ENCODE measurements around the gene ERCC6L.

The ERCC6L gene

DNA sequence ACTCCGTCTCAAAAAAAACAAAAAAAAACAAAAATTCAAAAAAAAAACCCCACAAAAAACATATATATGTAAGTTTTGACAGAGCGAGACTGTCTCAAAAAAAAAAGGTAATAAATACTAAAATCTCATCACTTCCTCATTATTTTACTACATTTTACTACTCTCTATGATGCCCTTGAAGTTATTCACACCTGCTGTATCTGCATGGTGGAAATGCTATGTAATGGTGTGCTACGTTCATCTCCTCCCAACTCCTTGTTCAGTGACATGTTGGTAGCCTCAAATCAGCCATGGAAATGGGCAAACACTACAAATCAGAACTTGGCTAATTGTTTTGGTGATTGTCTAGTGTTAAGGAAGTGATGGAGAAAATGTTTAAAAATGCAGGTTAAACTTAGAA lies 26.4 kb upstream of the ERCC6L start:
- Mint-ChIP-seq H3K27me3 (no peaks in the 10 kb centered on the region), H3K9me3 (no peaks in the 10 kb centered on the region), H3K36me3 (ENCODE audit: low read depth) (peaks cover 45% of the 10 kb centered on the region), H3K27ac (no peak overlapping the region), H3K4me3 (no peak overlapping the region), H3K4me1 (ENCODE audit: low read depth) (peaks cover 18% of the 10 kb centered on the region)
- DNase-seq = no peak

DNA sequence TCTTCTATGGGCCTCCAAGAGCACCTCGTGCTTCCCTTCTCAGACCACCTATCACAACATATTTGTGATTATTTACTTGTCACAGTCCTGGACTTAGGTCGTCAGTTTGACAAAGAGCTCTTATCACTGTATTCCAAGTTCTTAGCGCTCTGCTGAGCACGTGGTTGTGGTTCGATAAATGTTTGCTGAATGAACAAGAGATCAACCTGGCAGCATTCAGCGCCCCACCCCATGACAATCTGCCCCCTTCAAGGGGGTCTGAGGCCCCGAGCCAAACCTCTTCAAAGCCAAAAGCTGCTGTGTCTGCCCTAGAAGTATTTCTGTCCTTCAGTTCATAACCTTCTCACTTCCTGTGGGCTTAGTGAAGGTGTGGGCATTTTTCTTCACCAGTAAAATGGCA lies 23.2 kb upstream of the ERCC6L start:
- Mint-ChIP-seq H3K27me3 (no peaks in the 10 kb centered on the region), H3K9me3 (no peaks in the 10 kb centered on the region), H3K36me3 (ENCODE audit: low read depth) (peaks cover 13% of the 10 kb centered on the region), H3K4me1 (ENCODE audit: low read depth) (no peaks in the 10 kb centered on the region), H3K4me3 (no peak overlapping the region), H3K27ac (no peak overlapping the region)
- DNase-seq = no peak

DNA sequence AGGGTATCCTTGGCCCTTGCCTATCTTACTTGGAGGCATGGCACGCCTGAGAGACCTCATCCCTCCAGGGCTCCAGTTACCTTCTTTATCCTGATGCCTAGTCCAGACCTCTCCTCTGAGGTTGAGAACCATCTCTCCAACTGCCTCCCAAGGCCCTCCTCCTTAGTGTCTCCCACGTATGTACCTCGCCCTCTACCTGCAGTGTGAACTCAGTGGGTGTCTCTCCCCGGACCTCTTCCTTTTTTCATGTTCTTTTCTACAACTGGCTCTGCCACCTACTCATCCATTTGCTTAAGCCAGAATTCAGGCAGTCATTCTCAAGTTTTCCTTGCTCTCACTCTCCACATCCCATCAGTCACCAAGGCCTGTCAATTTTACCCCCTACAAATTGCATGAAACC lies 21.6 kb upstream of the ERCC6L start:
- Mint-ChIP-seq H3K4me3 (no peak overlapping the region), H3K27me3 (peaks cover 5% of the 10 kb centered on the region), H3K36me3 (ENCODE audit: low read depth) (peaks cover 7% of the 10 kb centered on the region), H3K4me1 (ENCODE audit: low read depth) (peaks cover 1% of the 10 kb centered on the region), H3K27ac (no peak overlapping the region), H3K9me3 (no peaks in the 10 kb centered on the region)
- no peak for DNase-seq

GRCh38 chrX:72258174-72258573 lies 19.3 kb upstream of the ERCC6L start:
- H3K4me3 Mint-ChIP-seq = no peak overlapping the region
- peaks cover 6% of the 10 kb centered on the region for H3K4me1 Mint-ChIP-seq (ENCODE audit: low read depth)
- H3K9me3 Mint-ChIP-seq = no peaks in the 10 kb centered on the region

DNA sequence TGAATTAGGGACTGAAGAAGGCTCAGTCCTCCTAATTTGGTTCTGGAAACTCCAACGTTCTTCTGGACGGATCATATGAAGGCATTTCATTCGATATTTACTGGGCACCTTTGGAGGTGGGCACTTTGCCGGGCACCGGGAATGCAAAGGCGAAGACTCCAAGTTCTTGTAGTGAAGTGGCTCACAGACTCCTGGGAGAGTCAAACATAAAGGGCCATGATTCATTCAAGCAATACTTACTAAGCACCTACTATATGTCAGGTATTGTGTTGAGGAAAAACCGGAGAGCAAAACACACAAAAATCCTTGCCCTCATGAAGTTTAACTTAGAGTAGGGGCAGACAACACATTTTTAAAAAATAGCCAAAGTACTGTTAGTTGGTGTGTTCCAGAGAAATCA lies 17.0 kb upstream of the ERCC6L start:
- no peak overlapping the region for H3K4me3 Mint-ChIP-seq
- H3K27ac Mint-ChIP-seq = no peak overlapping the region
- H3K27me3 Mint-ChIP-seq = peaks cover 28% of the 10 kb centered on the region
- DNase-seq = no peak
- no peaks in the 10 kb centered on the region for H3K9me3 Mint-ChIP-seq
- H3K36me3 Mint-ChIP-seq (ENCODE audit: low read depth) = no peaks in the 10 kb centered on the region
- peaks cover 6% of the 10 kb centered on the region for H3K4me1 Mint-ChIP-seq (ENCODE audit: low read depth)

More at GRCh38 chrX:72258174-72258573, 19.3 kb upstream of the ERCC6L start:
- Mint-ChIP-seq H3K36me3 (ENCODE audit: low read depth) (peaks cover 4% of the 10 kb centered on the region), H3K27me3 (peaks cover 18% of the 10 kb centered on the region), H3K27ac (no peak overlapping the region)
- DNase-seq = no peak

- no peak overlapping the region for H3K27ac Mint-ChIP-seq
- DNase-seq = no peak
- no peak overlapping the region for H3K4me3 Mint-ChIP-seq
Observed at GRCh38 chrX:72255445-72255844, 16.6 kb upstream of the ERCC6L start.

DNA sequence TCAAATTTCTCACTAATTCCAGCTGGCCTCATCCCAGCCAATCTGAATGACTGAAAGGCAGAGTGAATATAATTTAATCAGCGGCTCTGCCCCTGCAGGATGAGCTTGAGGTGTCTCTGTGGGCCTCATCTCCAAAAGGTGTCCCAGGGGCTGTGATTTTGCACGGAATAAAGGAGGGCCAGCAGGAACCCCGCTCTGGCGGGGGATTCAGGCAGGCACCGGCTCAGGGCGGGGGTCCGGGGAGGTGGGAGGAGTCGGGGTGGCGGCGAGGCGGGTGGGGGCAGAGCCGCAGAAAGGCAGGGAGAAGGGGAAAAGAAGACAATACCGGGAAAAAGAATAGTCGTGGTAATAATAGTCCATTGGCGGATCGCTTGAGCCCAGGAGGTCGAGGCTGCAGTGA lies 16.0 kb upstream of the ERCC6L start:
- no peak overlapping the region for H3K27ac Mint-ChIP-seq

More at GRCh38 chrX:72255445-72255844, 16.6 kb upstream of the ERCC6L start:
- H3K36me3 Mint-ChIP-seq (ENCODE audit: low read depth) = no peaks in the 10 kb centered on the region
- H3K4me1 Mint-ChIP-seq (ENCODE audit: low read depth) = peaks cover 6% of the 10 kb centered on the region
- H3K9me3 Mint-ChIP-seq = no peaks in the 10 kb centered on the region
- H3K27me3 Mint-ChIP-seq = peaks cover 28% of the 10 kb centered on the region

DNA sequence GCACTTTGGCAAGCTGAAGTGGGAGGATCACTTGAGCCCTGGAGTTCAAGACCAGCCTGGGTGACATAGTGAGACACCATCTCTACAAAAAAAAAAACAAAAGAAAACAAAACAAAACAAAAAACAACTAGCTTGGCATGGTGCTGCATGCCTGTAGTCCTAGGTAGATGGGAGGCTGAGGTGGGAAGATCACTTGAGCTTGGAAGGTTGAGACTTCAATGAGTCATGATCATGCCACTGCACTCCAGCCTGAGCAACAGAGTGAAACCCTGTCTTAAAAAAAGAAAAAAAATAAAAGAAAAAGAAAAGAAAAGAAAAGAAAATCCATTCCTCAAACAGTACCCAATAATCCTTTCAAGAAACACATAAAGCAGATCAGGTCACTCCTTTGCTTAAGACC lies 14.9 kb upstream of the ERCC6L start:
- H3K27ac Mint-ChIP-seq = no peak overlapping the region
- H3K27me3 Mint-ChIP-seq = peaks cover 28% of the 10 kb centered on the region
- no peak overlapping the region for H3K4me3 Mint-ChIP-seq
- peaks cover 6% of the 10 kb centered on the region for H3K4me1 Mint-ChIP-seq (ENCODE audit: low read depth)
- no peak for DNase-seq
- H3K36me3 Mint-ChIP-seq (ENCODE audit: low read depth) = no peaks in the 10 kb centered on the region
- H3K9me3 Mint-ChIP-seq = no peaks in the 10 kb centered on the region

More for the DNA sequence above, 16.0 kb upstream of the ERCC6L start:
- DNase-seq = no peak
- Mint-ChIP-seq H3K27me3 (peaks cover 28% of the 10 kb centered on the region), H3K4me1 (ENCODE audit: low read depth) (peaks cover 6% of the 10 kb centered on the region), H3K9me3 (no peaks in the 10 kb centered on the region), H3K36me3 (ENCODE audit: low read depth) (no peaks in the 10 kb centered on the region), H3K4me3 (no peak overlapping the region)

GRCh38 chrX:72247206-72247942 lies 8.5 kb upstream of the ERCC6L start:
- peaks cover 6% of the 10 kb centered on the region for H3K4me1 Mint-ChIP-seq (ENCODE audit: low read depth)
- no peak overlapping the region for H3K4me3 Mint-ChIP-seq
- no peak overlapping the region for H3K27ac Mint-ChIP-seq
- no peak for DNase-seq
- H3K36me3 Mint-ChIP-seq (ENCODE audit: low read depth) = no peaks in the 10 kb centered on the region
- H3K27me3 Mint-ChIP-seq = peaks cover 4% of the 10 kb centered on the region
- H3K9me3 Mint-ChIP-seq = no peaks in the 10 kb centered on the region

DNA sequence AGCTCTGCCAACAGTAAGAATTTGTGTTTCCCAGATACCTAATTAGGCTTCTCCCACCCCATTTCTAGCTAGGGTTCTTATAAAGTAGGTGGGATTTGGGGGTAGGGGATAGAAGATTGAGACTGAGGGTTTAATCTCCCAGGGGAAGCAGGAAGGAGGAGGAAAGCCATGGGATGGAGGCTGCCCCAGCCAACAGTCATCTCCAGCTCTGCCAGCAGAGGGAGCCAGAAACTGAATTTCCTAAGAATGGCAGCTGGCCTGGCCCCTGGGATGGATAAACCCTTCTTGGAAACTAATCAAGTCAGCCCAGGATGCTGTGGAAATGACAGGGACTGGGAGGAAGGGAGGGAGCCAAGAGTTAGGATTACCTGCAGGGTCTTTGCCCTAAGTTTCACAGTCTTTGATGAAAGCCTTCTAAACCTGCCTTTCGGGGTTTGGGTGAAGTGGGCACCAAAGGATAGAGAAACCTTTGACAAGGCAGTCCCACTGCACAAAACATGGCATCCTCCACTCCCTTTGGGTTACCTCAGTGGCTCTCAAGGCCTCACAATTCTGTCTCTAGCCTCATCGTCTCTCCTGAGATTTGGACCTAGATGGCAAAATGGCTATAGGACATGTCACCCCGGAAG lies 6.7 kb upstream of the ERCC6L start:
- Mint-ChIP-seq H3K27ac (no peak overlapping the region), H3K4me1 (ENCODE audit: low read depth) (peaks cover 6% of the 10 kb centered on the region), H3K4me3 (no peak overlapping the region), H3K36me3 (ENCODE audit: low read depth) (no peaks in the 10 kb centered on the region), H3K9me3 (no peaks in the 10 kb centered on the region), H3K27me3 (no peaks in the 10 kb centered on the region)
- DNase-seq = peak; percentile 63

- Mint-ChIP-seq H3K36me3 (ENCODE audit: low read depth) (peaks cover 1% of the 10 kb centered on the region), H3K4me1 (ENCODE audit: low read depth) (peaks cover 10% of the 10 kb centered on the region), H3K27me3 (peaks cover 3% of the 10 kb centered on the region), H3K27ac (no peak overlapping the region), H3K9me3 (no peaks in the 10 kb centered on the region), H3K4me3 (no peak overlapping the region)
- DNase-seq = no peak
Observed at GRCh38 chrX:72243472-72243871, 4.6 kb upstream of the ERCC6L start.

GRCh38 chrX:72240976-72241375 lies 2.1 kb upstream of the ERCC6L start:
- peaks cover 11% of the 10 kb centered on the region for H3K36me3 Mint-ChIP-seq (ENCODE audit: low read depth)
- H3K4me3 Mint-ChIP-seq = no peak overlapping the region
- no peak for DNase-seq
- H3K27ac Mint-ChIP-seq = no peak overlapping the region
- H3K9me3 Mint-ChIP-seq = no peaks in the 10 kb centered on the region
- peaks cover 6% of the 10 kb centered on the region for H3K27me3 Mint-ChIP-seq
- peaks cover 20% of the 10 kb centered on the region for H3K4me1 Mint-ChIP-seq (ENCODE audit: low read depth)

DNA sequence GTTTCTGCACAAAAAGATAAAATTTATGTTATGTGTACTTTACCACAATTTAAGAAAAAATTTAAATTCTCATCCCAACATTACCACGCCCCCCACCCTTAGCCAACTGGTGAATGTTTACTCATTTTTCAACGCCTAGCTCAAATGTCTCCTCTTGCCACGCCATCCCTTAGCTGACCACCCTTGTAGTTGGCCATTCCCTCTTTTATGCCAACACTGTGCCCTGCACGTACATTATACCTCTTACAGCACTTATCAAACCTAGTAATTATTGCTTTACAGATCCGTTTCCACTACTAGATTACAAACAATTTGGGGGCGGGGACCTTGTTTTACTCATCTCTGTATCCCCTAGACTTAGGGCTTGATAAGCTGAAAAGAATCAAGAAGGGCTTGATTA lies 644 bp downstream of the ERCC6L start:
- peaks cover 14% of the 10 kb centered on the region for H3K36me3 Mint-ChIP-seq (ENCODE audit: low read depth)
- no peak for DNase-seq
- peaks cover 6% of the 10 kb centered on the region for H3K27me3 Mint-ChIP-seq
- H3K4me3 Mint-ChIP-seq = peak overlapping the region; percentile 85
- H3K9me3 Mint-ChIP-seq = no peaks in the 10 kb centered on the region
- no peak overlapping the region for H3K27ac Mint-ChIP-seq
- H3K4me1 Mint-ChIP-seq (ENCODE audit: low read depth) = peaks cover 15% of the 10 kb centered on the region

DNA sequence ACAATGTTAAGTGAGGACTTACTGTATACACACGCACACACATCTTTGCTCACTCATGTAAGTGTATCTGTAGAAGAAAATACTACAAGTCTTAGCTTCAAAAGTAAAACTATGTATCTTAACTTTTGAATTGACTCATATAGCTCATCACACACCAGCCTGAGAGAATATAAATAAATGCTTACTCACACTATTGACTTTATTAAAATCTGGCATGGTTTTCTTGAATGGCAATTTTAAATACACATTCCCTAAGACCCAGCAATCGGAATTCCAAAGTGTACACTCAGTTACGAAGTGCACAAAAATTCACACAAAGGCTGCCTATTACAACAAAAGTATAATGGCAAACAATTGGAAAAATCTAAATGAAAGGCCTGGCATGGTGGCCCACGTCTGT lies 2.0 kb downstream of the ERCC6L start:
- Mint-ChIP-seq H3K4me3 (no peak overlapping the region), H3K36me3 (ENCODE audit: low read depth) (peaks cover 14% of the 10 kb centered on the region), H3K4me1 (ENCODE audit: low read depth) (peaks cover 14% of the 10 kb centered on the region), H3K27ac (no peak overlapping the region), H3K27me3 (peaks cover 6% of the 10 kb centered on the region), H3K9me3 (no peaks in the 10 kb centered on the region)
- no peak for DNase-seq

DNA sequence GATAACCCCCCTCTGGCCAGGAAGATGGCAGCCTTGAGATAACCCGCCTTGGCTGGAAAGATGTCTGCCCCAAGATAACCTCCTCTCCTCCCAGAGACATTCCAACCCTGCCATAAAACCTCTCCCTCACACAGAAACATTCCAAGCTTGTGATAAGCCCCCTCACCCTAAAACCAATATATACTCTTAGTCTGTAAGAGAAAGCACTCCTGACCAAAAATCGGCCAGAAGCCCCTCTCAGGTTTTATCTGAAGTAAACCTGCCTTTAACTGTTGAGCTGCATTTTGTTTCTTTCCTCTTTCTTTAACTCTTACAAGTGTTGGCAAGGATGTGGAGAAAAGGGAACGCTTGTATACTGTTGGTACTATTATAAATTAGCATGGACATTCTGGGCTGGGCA lies 8.5 kb downstream of the ERCC6L start:
- no peak for DNase-seq
- Mint-ChIP-seq H3K36me3 (ENCODE audit: low read depth) (peaks cover 8% of the 10 kb centered on the region), H3K9me3 (no peaks in the 10 kb centered on the region), H3K27ac (no peak overlapping the region), H3K4me3 (no peak overlapping the region), H3K4me1 (ENCODE audit: low read depth) (no peaks in the 10 kb centered on the region), H3K27me3 (peaks cover 8% of the 10 kb centered on the region)
